Osteoblast (primary cell): Measurements from ENCODE around the gene MMP24OS. TPM values are rescaled to one million over a fixed set of nuclear protein-coding genes. Genes with fewer than 3 reads are reported as not detected.
A peak's percentile ranks its signal among the peaks of the same experiment; 100 is the strongest.

Experiments
- DNase-seq: peaks from one replicate; pipeline ENCODE4 v3.0.0; 2011; ENCODE audit warnings: low spot score, mixed read lengths; ENCODE audit not compliant: insufficient read length; ENCODE audit errors: missing footprints
- H2AFZ ChIP-seq: 2 replicates; pipeline ENCODE4 v1.6.0; 2011; ENCODE audit warnings: mild to moderate bottlenecking, low read length
- H3K27ac ChIP-seq: 2 replicates; pipeline ENCODE4 v1.5.1; 2011; ENCODE audit warnings: mild to moderate bottlenecking, low read depth, low read length, moderate library complexity
- H3K27me3 ChIP-seq: 2 replicates; pipeline ENCODE4 v1.6.0; 2012; ENCODE audit warnings: mild to moderate bottlenecking, control low read depth, inconsistent platforms, low read length, moderate library complexity; ENCODE audit not compliant: insufficient read depth
- H3K36me3 ChIP-seq: 2 replicates; pipeline ENCODE4 v1.5.1; 2011; ENCODE audit warnings: mild to moderate bottlenecking, low read length, control low read depth, moderate library complexity; ENCODE audit not compliant: insufficient read depth
- H3K4me1 ChIP-seq: 2 replicates; pipeline ENCODE4 v1.5.1; 2011; ENCODE audit warnings: mild to moderate bottlenecking, low read length, control low read depth, moderate library complexity; ENCODE audit not compliant: insufficient read depth
- H3K4me2 ChIP-seq: 2 replicates; pipeline ENCODE4 v1.6.0; 2011; ENCODE audit warnings: mild to moderate bottlenecking, low read length; ENCODE audit not compliant: insufficient read depth
- H3K4me3 ChIP-seq: fragments of 200-600 bp; sonication (generic); 3 replicates; pipeline ENCODE4 v1.5.1; 2012; ENCODE audit warnings: mild to moderate bottlenecking, low read length, inconsistent platforms; ENCODE audit not compliant: insufficient read depth
- H3K79me2 ChIP-seq: 2 replicates; pipeline ENCODE4 v1.6.0; 2012; ENCODE audit warnings: mild to moderate bottlenecking, low read length, control low read depth, inconsistent platforms; ENCODE audit not compliant: insufficient read depth
- H3K9me3 ChIP-seq: 2 replicates; pipeline ENCODE4 v1.5.1; 2011; ENCODE audit warnings: low read depth, low read length, control low read depth
- H4K20me1 ChIP-seq: 2 replicates; pipeline ENCODE4 v1.6.0; 2012; ENCODE audit warnings: mild to moderate bottlenecking, low read length, control low read depth; ENCODE audit not compliant: insufficient read depth
- total RNA-seq: library from RNA; depleted of rRNA; stranded (reverse); fragments of >200 nt; gene quantifications from 2 replicates; pipeline ENCODE4 v1.2.3, GENCODE V29; 2012
- TF ChIP-seq, protein P1 (sequence below): IDR thresholded peaks from 2 replicates; pipeline ENCODE4 v1.5.1; 2011; ENCODE audit warnings: mild to moderate bottlenecking, low read depth, low read length, moderate library complexity; ENCODE audit errors: extremely low read depth

MMP24OS gene
- total RNA-seq, 1 donor, result 22.1 TPM

GRCh38 chr20:35281506-35282101, 3.7 kb upstream of the MMP24OS start:
- peaks cover 13% of the 10 kb centered on the region for H4K20me1 ChIP-seq
- no peak overlapping the region for H3K4me3 ChIP-seq
- H2AFZ ChIP-seq, result no peak overlapping the region
- no peaks in the 10 kb centered on the region for H3K27me3 ChIP-seq
- peaks cover 24% of the 10 kb centered on the region for H3K4me1 ChIP-seq
- H3K9me3 ChIP-seq, result no peaks in the 10 kb centered on the region
- H3K79me2 ChIP-seq, result peaks cover 66% of the 10 kb centered on the region
- no peak overlapping the region for H3K27ac ChIP-seq
- peaks cover 44% of the 10 kb centered on the region for H3K36me3 ChIP-seq
- no peak overlapping the region for H3K4me2 ChIP-seq
- peak; percentile 72 for DNase-seq
- TF ChIP-seq, protein P1, sequence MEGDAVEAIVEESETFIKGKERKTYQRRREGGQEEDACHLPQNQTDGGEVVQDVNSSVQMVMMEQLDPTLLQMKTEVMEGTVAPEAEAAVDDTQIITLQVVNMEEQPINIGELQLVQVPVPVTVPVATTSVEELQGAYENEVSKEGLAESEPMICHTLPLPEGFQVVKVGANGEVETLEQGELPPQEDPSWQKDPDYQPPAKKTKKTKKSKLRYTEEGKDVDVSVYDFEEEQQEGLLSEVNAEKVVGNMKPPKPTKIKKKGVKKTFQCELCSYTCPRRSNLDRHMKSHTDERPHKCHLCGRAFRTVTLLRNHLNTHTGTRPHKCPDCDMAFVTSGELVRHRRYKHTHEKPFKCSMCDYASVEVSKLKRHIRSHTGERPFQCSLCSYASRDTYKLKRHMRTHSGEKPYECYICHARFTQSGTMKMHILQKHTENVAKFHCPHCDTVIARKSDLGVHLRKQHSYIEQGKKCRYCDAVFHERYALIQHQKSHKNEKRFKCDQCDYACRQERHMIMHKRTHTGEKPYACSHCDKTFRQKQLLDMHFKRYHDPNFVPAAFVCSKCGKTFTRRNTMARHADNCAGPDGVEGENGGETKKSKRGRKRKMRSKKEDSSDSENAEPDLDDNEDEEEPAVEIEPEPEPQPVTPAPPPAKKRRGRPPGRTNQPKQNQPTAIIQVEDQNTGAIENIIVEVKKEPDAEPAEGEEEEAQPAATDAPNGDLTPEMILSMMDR, result no peak

GRCh38 chr20:35280523-35280922, 2.6 kb upstream of the MMP24OS start:
- TF ChIP-seq, protein P1, result no peak
- Histone ChIP-seq H3K4me2 (no peak overlapping the region), H3K27ac (no peak overlapping the region), H3K79me2 (peaks cover 77% of the 10 kb centered on the region), H3K27me3 (no peaks in the 10 kb centered on the region), H3K4me1 (peaks cover 32% of the 10 kb centered on the region), H4K20me1 (peaks cover 13% of the 10 kb centered on the region), H3K36me3 (peaks cover 55% of the 10 kb centered on the region), H3K9me3 (no peaks in the 10 kb centered on the region), H3K4me3 (no peak overlapping the region), H2AFZ (no peak overlapping the region)
- DNase-seq, result no peak

GRCh38 chr20:35279533-35280174, 1.7 kb upstream of the MMP24OS start:
- Histone ChIP-seq H3K4me1 (peaks cover 24% of the 10 kb centered on the region), H3K27ac (peak overlapping the region; percentile 12), H3K4me3 (no peak overlapping the region), H3K27me3 (no peaks in the 10 kb centered on the region), H3K4me2 (no peak overlapping the region), H3K36me3 (peaks cover 62% of the 10 kb centered on the region), H3K9me3 (no peaks in the 10 kb centered on the region), H4K20me1 (peaks cover 16% of the 10 kb centered on the region), H3K79me2 (peaks cover 78% of the 10 kb centered on the region), H2AFZ (no peak overlapping the region)
- TF ChIP-seq, protein P1, result no peak
- peak; percentile 75 for DNase-seq

- H3K4me1 ChIP-seq, result peaks cover 24% of the 10 kb centered on the region
- peak; percentile 83 for DNase-seq
- H3K36me3 ChIP-seq, result peaks cover 65% of the 10 kb centered on the region
- peaks cover 73% of the 10 kb centered on the region for H3K79me2 ChIP-seq
- H3K27me3 ChIP-seq, result no peaks in the 10 kb centered on the region
- no peak overlapping the region for H3K4me2 ChIP-seq
- no peak overlapping the region for H3K4me3 ChIP-seq
- no peak overlapping the region for H2AFZ ChIP-seq
- H3K27ac ChIP-seq, result peak overlapping the region; percentile 78
- H4K20me1 ChIP-seq, result peaks cover 17% of the 10 kb centered on the region
- TF ChIP-seq, protein P1, result no peak
- H3K9me3 ChIP-seq, result no peaks in the 10 kb centered on the region
These were observed 1.1 kb upstream of the MMP24OS start for GRCh38 chr20:35279040-35279439.
